T-helper 1 cell treated with Interleukin-12 subunit alpha and Interleukin-12 subunit beta and Interleukin-4 antibody, amounts not matched to agents 30 μg/mL and 1 μg/mL, for 36 hours (primary cell): ENCODE results near the gene DBH.
"Not testable (repeated sequence)": the region's sequence is repeated elsewhere in the genome, so short reads cannot be mapped to it uniquely, and the experiment has no call there.

Experiments
- H3K27ac Mint-ChIP-seq: one replicate; pipeline ENCODE4 v1.8.0; 2021; ENCODE audit warnings: mild to moderate bottlenecking, mixed read lengths
- H3K27me3 Mint-ChIP-seq: one replicate; pipeline ENCODE4 v1.8.0; 2021; ENCODE audit warnings: low read depth, mixed read lengths
- H3K36me3 Mint-ChIP-seq: one replicate; pipeline ENCODE4 v1.8.0; 2021; ENCODE audit warnings: low read depth, mixed read lengths
- H3K4me1 Mint-ChIP-seq: one replicate; pipeline ENCODE4 v1.8.0; 2021; ENCODE audit warnings: low read depth, mixed read lengths
- H3K4me3 Mint-ChIP-seq: one replicate; pipeline ENCODE4 v1.8.0; 2021; ENCODE audit warnings: mild to moderate bottlenecking, moderate library complexity, mixed read lengths
- H3K9me3 Mint-ChIP-seq: one replicate; pipeline ENCODE4 v1.8.0; 2021; ENCODE audit warnings: mixed read lengths

Gene DBH

GRCh38 chr9:133667759-133668450, 31.7 kb downstream of the DBH start:
- no peak overlapping the region for H3K27ac Mint-ChIP-seq
- H3K4me3 Mint-ChIP-seq = no peak overlapping the region
- H3K27me3 Mint-ChIP-seq = no peaks in the 10 kb centered on the region
- H3K4me1 Mint-ChIP-seq = no peaks in the 10 kb centered on the region
- no peaks in the 10 kb centered on the region for H3K36me3 Mint-ChIP-seq
- no peaks in the 10 kb centered on the region for H3K9me3 Mint-ChIP-seq

GRCh38 chr9:133669182-133669801, 33.1 kb downstream of the DBH start:
- H3K4me3 Mint-ChIP-seq = no peak overlapping the region
- no peaks in the 10 kb centered on the region for H3K36me3 Mint-ChIP-seq
- H3K9me3 Mint-ChIP-seq = no peaks in the 10 kb centered on the region
- no peak overlapping the region for H3K27ac Mint-ChIP-seq
- H3K4me1 Mint-ChIP-seq = no peaks in the 10 kb centered on the region
- no peaks in the 10 kb centered on the region for H3K27me3 Mint-ChIP-seq

DNA sequence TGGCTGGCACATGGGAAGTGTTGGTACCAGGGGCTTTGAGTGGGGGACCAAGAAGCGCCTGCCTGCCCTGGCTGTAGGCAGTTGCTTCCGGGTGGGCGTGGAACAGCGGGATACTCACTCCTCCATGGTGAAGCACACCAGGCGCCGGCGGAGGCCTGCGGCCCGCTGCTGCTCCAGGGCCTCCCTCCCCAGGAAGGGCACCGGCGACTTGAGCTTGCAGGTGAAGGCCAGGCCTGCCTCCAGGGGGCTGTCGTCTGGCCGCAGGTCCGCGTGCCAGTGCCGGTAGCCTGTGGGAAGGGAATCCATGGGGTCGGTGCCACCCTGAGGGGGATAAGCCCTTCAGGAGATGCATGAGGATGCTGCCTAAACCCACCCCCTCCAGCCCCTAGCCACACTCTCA, 34.3 kb downstream of the DBH start:
- Mint-ChIP-seq H3K4me3 (no peak overlapping the region), H3K27ac (no peak overlapping the region), H3K36me3 (no peaks in the 10 kb centered on the region), H3K4me1 (peaks cover 2% of the 10 kb centered on the region), H3K27me3 (no peaks in the 10 kb centered on the region), H3K9me3 (no peaks in the 10 kb centered on the region)

DNA sequence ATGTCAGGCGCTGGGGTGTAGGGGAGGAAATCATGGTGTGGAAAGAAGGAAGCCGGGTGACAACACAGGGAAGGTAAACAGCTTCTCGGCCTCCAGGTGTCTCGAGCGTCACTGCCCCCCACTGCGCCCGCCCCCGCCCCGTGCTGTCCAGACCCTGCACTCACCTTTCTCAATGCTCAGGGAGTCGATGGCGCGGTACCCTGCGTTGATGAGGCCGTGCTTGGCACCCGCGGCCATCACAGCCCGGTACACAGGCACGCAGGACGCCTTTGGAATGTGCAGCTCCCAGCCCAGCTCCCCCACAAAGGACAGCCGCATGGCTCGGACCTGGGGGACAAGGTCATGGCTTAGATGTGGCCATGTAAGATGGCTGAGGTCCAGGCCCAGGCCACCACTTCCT, 35.2 kb downstream of the DBH start:
- Mint-ChIP-seq H3K4me1 (peaks cover 12% of the 10 kb centered on the region), H3K4me3 (no peak overlapping the region), H3K9me3 (no peaks in the 10 kb centered on the region), H3K27me3 (no peaks in the 10 kb centered on the region), H3K27ac (no peak overlapping the region), H3K36me3 (no peaks in the 10 kb centered on the region)

DNA sequence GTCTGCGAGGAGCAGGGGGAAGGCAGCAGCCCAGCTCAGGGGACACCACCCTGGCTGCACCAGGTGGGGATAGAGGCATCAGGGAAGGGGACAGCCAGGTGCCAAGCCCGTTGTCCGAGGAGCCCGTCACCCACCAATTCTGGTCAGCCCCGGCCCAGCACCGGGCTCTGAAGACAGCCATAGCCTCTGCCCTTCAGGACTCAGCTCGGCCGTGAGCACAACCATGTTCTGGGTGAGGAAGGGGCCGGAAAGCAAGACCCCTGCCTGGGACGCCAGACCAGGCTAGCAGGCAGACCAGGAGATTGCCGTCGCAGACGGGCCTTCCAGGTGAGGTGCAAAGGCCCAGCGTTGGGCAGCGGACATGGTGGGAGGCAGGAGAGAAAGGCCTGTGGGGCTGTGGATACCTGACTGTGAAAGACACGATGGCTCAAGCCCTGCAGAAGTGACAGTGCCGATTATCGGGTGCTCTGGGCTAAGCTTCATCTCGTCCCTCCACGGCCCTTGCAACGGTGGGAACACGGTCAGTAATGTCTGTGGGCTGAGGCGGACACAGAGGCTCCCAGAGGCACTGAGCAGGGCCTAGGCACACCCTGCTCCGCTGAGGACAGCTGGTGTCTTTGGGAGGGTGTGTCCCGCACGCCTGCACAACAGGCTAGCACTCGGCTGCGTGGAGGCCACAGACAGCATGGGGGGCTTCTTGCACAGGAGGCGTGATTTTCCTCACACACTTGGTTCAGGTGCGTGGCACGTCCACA, 36.5 kb downstream of the DBH start:
- Mint-ChIP-seq H3K27ac (no peak overlapping the region), H3K4me1 (peaks cover 23% of the 10 kb centered on the region), H3K36me3 (no peaks in the 10 kb centered on the region), H3K27me3 (no peaks in the 10 kb centered on the region), H3K4me3 (no peak overlapping the region), H3K9me3 (no peaks in the 10 kb centered on the region)

DNA sequence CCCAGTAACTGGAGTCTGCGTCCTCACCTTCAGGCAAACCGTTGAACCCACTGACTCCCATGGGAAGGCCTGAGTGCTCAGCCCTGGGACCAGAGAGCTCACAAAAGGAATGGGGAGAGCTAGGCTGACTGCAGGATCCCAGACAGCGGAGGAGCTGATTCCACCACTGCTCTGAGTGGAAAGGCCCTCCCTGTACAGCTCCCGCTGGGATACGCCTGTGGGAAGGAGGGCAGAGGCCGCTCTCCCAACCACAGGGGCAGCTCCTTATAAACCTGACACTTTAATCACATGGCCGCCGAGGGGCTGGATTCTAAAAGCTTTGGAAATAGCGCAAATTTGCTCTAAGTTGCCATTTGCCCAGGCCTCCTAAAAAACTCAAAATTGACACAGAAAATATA, 37.1 kb downstream of the DBH start:
- Mint-ChIP-seq H3K4me3 (no peak overlapping the region), H3K27me3 (no peaks in the 10 kb centered on the region), H3K27ac (no peak overlapping the region), H3K9me3 (no peaks in the 10 kb centered on the region), H3K4me1 (peaks cover 24% of the 10 kb centered on the region), H3K36me3 (no peaks in the 10 kb centered on the region)

DNA sequence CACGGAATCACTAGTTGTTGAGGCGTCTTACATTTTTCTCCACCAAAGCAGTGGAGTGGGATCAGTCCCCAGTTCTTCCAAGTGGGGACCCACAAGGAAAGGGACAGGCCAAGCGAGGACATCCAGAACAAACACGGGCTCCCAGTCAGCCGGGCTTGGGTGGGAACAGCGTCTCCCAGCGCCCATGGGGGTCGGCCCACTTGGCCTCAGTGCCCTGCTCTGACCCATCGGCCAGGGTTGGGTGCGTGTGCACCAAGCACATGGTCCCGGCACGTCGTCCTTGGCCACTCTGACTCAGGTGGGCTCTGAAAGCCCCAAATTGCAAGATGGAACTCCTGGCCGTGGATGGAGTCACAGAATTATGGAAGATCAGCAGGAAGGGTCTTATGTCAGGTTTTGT, 37.9 kb downstream of the DBH start:
- Mint-ChIP-seq H3K36me3 (no peaks in the 10 kb centered on the region), H3K27ac (no peak overlapping the region), H3K4me3 (no peak overlapping the region), H3K4me1 (peaks cover 27% of the 10 kb centered on the region), H3K9me3 (no peaks in the 10 kb centered on the region), H3K27me3 (no peaks in the 10 kb centered on the region)

DNA sequence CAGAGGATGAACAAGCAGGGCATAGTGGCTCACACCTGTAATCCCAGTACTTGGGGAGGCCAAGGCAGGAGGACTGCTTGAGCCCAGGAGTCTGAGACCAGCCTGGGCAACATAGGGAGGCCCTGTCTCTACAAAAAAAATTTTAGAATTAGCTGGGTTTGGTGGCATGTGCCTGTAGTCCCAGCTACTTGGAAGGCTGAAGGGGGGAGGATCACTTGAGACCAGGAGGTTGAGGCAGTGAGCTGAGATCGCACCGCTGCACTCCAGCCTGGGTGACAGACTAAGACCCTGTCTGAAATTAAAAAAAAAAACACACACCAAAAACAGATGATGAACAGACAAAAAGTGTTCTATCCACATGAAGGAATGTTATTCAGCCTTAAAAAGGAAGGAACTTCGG, 39.6 kb downstream of the DBH start:
- peaks cover 27% of the 10 kb centered on the region for H3K4me1 Mint-ChIP-seq
- not testable (repeated sequence) for H3K27me3 Mint-ChIP-seq, H3K36me3 Mint-ChIP-seq, H3K9me3 Mint-ChIP-seq, H3K4me3 Mint-ChIP-seq
- peak overlapping the region; percentile 97 for H3K27ac Mint-ChIP-seq

DNA sequence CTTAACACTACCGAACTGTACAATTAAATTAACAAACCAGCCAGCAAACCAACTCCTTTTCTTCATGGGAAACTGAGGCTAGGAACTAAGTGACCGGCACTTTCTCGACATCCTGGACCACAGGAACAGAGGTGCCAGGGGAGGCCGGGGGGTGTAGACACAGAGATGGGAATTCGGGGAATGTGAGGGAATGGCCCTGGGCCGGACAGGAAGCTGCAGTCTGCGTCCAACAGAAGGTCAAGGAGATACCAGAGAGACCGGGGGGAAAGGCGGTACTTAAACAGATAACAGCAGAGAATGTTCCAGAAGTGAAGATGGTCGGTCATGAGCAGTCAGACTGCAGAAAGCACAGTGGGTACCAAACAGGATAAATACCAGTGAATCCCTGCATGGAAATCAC, 40.3 kb downstream of the DBH start:
- H3K9me3 Mint-ChIP-seq = no peaks in the 10 kb centered on the region
- H3K4me1 Mint-ChIP-seq = peaks cover 27% of the 10 kb centered on the region
- no peaks in the 10 kb centered on the region for H3K36me3 Mint-ChIP-seq
- H3K4me3 Mint-ChIP-seq = peak overlapping the region; percentile 28
- peak overlapping the region; percentile 97 for H3K27ac Mint-ChIP-seq
- H3K27me3 Mint-ChIP-seq = no peaks in the 10 kb centered on the region

GRCh38 chr9:133677126-133678010, 41.2 kb downstream of the DBH start:
- Mint-ChIP-seq H3K36me3 (no peaks in the 10 kb centered on the region), H3K4me3 (peak overlapping the region; percentile 72), H3K27me3 (no peaks in the 10 kb centered on the region), H3K27ac (peak overlapping the region; percentile 97), H3K9me3 (no peaks in the 10 kb centered on the region), H3K4me1 (peaks cover 34% of the 10 kb centered on the region)

- H3K36me3 Mint-ChIP-seq = no peaks in the 10 kb centered on the region
- no peaks in the 10 kb centered on the region for H3K9me3 Mint-ChIP-seq
- H3K4me1 Mint-ChIP-seq = peaks cover 41% of the 10 kb centered on the region
- no peaks in the 10 kb centered on the region for H3K27me3 Mint-ChIP-seq
- H3K4me3 Mint-ChIP-seq = no peak overlapping the region
- H3K27ac Mint-ChIP-seq = no peak overlapping the region
Observed at GRCh38 chr9:133679056-133679455, 42.9 kb downstream of the DBH start.

DNA sequence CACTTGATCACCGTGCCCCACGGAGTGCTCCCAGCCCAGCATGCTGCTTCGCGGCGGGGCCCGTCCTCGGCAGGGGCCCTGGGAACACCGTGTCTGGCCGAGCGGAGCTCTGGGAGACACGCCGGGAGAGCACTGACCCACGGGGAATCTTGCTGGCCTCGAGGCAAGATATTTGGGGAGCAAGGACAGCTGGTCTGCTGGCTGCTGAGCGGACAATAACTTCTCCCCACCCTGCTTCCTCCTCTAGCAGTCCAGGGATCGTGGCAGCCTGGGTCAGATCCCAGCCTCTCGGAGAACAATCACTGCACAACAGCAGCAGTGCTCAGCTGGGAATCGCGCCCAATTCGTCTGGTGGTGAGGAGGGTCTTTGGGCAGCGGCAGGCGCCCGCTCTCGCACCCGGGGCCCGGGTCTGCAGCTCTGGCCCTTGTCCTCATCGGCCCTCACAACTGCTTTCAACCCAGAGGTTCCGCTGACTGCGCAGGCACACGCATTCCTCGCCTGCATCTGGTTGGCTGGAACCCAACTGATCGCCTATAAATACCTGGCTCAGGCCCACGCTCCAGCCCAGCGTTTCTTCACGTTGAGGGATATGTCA, 43.4 kb downstream of the DBH start:
- no peaks in the 10 kb centered on the region for H3K27me3 Mint-ChIP-seq
- H3K9me3 Mint-ChIP-seq = no peaks in the 10 kb centered on the region
- peaks cover 44% of the 10 kb centered on the region for H3K4me1 Mint-ChIP-seq
- no peak overlapping the region for H3K27ac Mint-ChIP-seq
- no peak overlapping the region for H3K4me3 Mint-ChIP-seq
- H3K36me3 Mint-ChIP-seq = no peaks in the 10 kb centered on the region

DNA sequence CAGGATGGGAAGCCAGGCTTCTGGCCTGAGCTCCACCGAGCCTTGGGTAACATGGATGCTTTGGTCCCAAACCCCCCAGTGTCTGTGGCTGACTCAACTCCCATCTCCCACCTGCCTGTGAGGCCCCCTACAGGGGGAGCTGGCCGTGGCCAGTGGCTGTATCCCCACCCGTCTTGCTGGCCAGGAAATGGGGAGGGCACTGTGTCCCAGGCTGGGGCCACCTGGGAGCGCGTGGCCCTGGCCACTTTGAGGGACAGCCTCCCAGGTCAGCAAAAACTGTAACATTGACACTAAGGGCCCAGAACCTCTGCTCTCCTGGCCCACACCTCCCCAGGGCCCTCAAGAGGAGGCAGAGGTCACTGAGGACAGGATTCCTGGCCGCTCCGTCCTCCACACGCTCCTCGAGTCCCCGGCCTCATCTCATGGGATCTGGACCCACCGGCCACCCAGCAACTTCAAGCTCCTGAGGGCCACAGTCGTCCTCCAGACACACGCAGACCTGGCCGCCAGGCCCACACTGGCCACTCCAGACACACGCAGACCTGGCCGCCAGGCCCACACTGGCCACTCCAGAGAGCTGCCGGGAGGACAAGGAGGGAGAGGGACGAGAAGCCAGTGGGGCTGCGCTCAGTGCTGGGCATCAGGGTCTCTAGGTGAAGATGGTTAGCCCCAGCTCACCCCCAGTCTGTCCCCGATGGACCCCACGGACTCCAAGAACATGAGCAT, 44.2 kb downstream of the DBH start:
- Mint-ChIP-seq H3K36me3 (no peaks in the 10 kb centered on the region), H3K27me3 (no peaks in the 10 kb centered on the region), H3K4me3 (no peak overlapping the region), H3K9me3 (no peaks in the 10 kb centered on the region), H3K27ac (no peak overlapping the region), H3K4me1 (peaks cover 42% of the 10 kb centered on the region)
